Measurements from ENCODE around the gene PPP1R9A.

DNA sequence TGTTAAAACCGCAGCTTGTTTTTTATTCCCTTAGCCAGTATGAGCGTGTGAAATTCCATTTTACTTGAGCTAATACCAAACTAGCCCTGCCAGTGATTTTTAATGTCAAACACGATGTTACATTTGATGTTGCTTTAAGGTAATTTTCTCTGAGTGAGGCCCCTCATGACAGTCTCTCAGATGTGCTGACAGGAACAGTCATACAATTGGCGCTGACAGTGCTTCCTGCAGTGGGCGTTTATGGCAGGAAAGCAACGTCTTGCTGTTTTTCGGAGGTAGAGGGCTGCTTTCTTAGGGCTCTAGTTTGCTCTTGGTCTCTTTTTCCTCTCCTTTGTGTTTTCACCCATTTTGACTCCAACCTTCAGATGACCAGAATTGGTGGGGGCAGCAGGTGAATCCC, 397.6 kb downstream of the PPP1R9A start:
- TF ChIP-seq, protein P1, sequence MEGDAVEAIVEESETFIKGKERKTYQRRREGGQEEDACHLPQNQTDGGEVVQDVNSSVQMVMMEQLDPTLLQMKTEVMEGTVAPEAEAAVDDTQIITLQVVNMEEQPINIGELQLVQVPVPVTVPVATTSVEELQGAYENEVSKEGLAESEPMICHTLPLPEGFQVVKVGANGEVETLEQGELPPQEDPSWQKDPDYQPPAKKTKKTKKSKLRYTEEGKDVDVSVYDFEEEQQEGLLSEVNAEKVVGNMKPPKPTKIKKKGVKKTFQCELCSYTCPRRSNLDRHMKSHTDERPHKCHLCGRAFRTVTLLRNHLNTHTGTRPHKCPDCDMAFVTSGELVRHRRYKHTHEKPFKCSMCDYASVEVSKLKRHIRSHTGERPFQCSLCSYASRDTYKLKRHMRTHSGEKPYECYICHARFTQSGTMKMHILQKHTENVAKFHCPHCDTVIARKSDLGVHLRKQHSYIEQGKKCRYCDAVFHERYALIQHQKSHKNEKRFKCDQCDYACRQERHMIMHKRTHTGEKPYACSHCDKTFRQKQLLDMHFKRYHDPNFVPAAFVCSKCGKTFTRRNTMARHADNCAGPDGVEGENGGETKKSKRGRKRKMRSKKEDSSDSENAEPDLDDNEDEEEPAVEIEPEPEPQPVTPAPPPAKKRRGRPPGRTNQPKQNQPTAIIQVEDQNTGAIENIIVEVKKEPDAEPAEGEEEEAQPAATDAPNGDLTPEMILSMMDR (conservative IDR thresholded peaks at IDR 0.05; ENCODE audit: low read depth, low read length), result no peak
- no peak for TF ChIP-seq EZH2 (IDR thresholded peaks at IDR 0.05; ENCODE audit: low read length, unreplicated experiment)

Data from PC-3 (cell line).